OCI-LY7 (cell line): ENCODE measurements around the gene ATP9A.

Experiments
- EZH2phosphoT487 ChIP-seq: fragments of 200-600 bp; sonication (generic); IDR thresholded peaks from 2 replicates; pipeline ENCODE4 v1.6.1; 2018; ENCODE audit warnings: low read depth, borderline replicate concordance, mild to moderate bottlenecking, mixed run types, antibody characterized with exemption, low read length, moderate library complexity, mixed read lengths
- TF ChIP-seq, protein P1 (sequence below): fragments of 200-600 bp; sonication (generic); conservative IDR thresholded peaks from 2 replicates; pipeline ENCODE4 v1.5.1; 2014; ENCODE audit warnings: mild to moderate bottlenecking, antibody characterized with exemption, low read length, moderate library complexity, mixed read lengths

DNA sequence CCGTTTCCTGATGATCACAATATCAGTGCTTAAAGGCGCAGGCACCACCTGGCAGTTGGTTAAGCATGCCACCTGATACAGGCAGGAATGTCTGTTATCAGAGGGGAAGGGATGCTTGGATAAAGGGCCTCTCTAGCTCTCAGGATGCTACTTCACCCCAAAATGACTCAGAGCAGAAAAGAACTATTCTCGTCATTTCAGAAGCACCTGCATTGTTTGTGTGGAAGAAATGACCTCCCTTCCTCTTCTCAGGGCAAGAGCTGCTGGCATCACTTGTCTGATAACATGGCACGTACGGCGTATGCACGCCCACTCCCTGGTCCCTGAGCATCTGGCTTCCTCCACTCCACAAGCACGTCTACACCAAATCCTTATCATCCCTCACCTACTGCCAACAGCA is 47.3 kb downstream of the ATP9A start:
- TF ChIP-seq, protein P1, sequence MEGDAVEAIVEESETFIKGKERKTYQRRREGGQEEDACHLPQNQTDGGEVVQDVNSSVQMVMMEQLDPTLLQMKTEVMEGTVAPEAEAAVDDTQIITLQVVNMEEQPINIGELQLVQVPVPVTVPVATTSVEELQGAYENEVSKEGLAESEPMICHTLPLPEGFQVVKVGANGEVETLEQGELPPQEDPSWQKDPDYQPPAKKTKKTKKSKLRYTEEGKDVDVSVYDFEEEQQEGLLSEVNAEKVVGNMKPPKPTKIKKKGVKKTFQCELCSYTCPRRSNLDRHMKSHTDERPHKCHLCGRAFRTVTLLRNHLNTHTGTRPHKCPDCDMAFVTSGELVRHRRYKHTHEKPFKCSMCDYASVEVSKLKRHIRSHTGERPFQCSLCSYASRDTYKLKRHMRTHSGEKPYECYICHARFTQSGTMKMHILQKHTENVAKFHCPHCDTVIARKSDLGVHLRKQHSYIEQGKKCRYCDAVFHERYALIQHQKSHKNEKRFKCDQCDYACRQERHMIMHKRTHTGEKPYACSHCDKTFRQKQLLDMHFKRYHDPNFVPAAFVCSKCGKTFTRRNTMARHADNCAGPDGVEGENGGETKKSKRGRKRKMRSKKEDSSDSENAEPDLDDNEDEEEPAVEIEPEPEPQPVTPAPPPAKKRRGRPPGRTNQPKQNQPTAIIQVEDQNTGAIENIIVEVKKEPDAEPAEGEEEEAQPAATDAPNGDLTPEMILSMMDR: no peak
- no peak for TF ChIP-seq EZH2phosphoT487
